Naive thymus-derived CD4-positive, alpha-beta T cell (primary cell): ENCODE data around the gene NUP50. TPM values are rescaled to one million over a fixed set of nuclear protein-coding genes. Genes with fewer than 3 reads are reported as not detected.

ENCODE experiments used
- ATAC-seq: fragments of 150-1000 bp; cut with Tn5 transposase; 2 replicates; pipeline ENCODE4 v1.10.0; 2021; ENCODE audit warnings: mild to moderate bottlenecking, moderate library complexity
- CTCF ChIA-PET: fragments of 350-600 bp; sonication (Branson Sonifier 250); formaldehyde crosslinking; loops from one replicate; lab custom pipeline; 2021; ENCODE audit warnings: antibody characterized with exemption; lab: Charles Lee
- POLR2A ChIA-PET: fragments of 350-600 bp; sonication (Branson Sonifier 250); formaldehyde crosslinking; loops from one replicate; lab custom pipeline; 2021; ENCODE audit warnings: antibody characterized with exemption, inconsistent platforms; lab: Charles Lee
- DNase-seq, 9 donors: peaks; one replicate each; pipeline versions ENCODE4 v3.0.0 to v3.0.0-alpha.2; 2020 to 2022; ENCODE audit warnings: mixed read lengths in 1 of 9
- H3K27ac ChIP-seq: one replicate; pipeline ENCODE4 v1.7.0; 2013; ENCODE audit warnings: mild to moderate bottlenecking, low read depth, low read length, moderate library complexity
- H3K27me3 ChIP-seq, 2 donors: one replicate each; pipeline ENCODE4 v1.7.0; 2013; ENCODE audit warnings: low read length in 2 of 2, mild to moderate bottlenecking in 2 of 2, moderate library complexity in 2 of 2; ENCODE audit not compliant: control insufficient read depth in 2 of 2, insufficient read depth in 2 of 2
- H3K36me3 ChIP-seq, 3 experiments: 1 replicate in 2 of 3; 2 replicates in 1 of 3; pipeline ENCODE4 v1.7.0; 2013; ENCODE audit warnings: low read length in 3 of 3, mild to moderate bottlenecking in 3 of 3, moderate library complexity in 1 of 3; ENCODE audit not compliant: insufficient read depth in 3 of 3, control insufficient read depth in 2 of 3
- H3K4me1 ChIP-seq, 2 donors: one replicate each; pipeline ENCODE4 v1.7.0; 2013; ENCODE audit warnings: low read length in 2 of 2, mild to moderate bottlenecking in 2 of 2, moderate library complexity in 1 of 2; ENCODE audit not compliant: control insufficient read depth in 2 of 2, insufficient read depth in 2 of 2
- H3K4me3 ChIP-seq: 2 replicates; pipeline ENCODE4 v1.7.0; 2013; ENCODE audit warnings: mild to moderate bottlenecking, low read length
- H3K9me3 ChIP-seq, 3 experiments: 1 replicate in 2 of 3; 2 replicates in 1 of 3; pipeline ENCODE4 v1.7.0; 2013; ENCODE audit warnings: low read length in 3 of 3; ENCODE audit not compliant: control insufficient read depth in 2 of 3
- H3K27ac Mint-ChIP-seq, 9 donors: one replicate each; pipeline ENCODE4 v1.8.0; 2020 to 2022; ENCODE audit warnings: mixed read lengths in 9 of 9, mild to moderate bottlenecking in 8 of 9, moderate library complexity in 5 of 9, inconsistent platforms in 2 of 9
- H3K27me3 Mint-ChIP-seq, 5 donors: one replicate each; pipeline ENCODE4 v1.8.0; 2021 to 2022; ENCODE audit warnings: mixed read lengths in 5 of 5, mild to moderate bottlenecking in 1 of 5
- H3K36me3 Mint-ChIP-seq, 5 donors: one replicate each; pipeline ENCODE4 v1.8.0; 2020 to 2022; ENCODE audit warnings: mixed read lengths in 5 of 5, mild to moderate bottlenecking in 3 of 5, inconsistent platforms in 1 of 5
- H3K4me1 Mint-ChIP-seq, 7 donors: one replicate each; pipeline ENCODE4 v1.8.0; 2020 to 2022; ENCODE audit warnings: mixed read lengths in 7 of 7, mild to moderate bottlenecking in 3 of 7, inconsistent platforms in 1 of 7
- H3K4me3 Mint-ChIP-seq, 10 donors: one replicate each; pipeline ENCODE4 v1.8.0; 2020 to 2022; ENCODE audit warnings: mild to moderate bottlenecking in 10 of 10, mixed read lengths in 10 of 10, moderate library complexity in 6 of 10, inconsistent platforms in 2 of 10
- H3K9me3 Mint-ChIP-seq, 11 donors: one replicate each; pipeline ENCODE4 v1.8.0; 2020 to 2022; ENCODE audit warnings: mixed read lengths in 11 of 11, mild to moderate bottlenecking in 4 of 11, inconsistent platforms in 1 of 11, moderate library complexity in 1 of 11
- intact Hi-C, 2 donors: fragments of 100-400 bp; cut with micrococcal nuclease; formaldehyde crosslinking; loops; one replicate each; pipeline ENCODE4 v1.15.1; 2023
- polyA plus RNA-seq, 2 donors: library from polyadenylated mRNA; unstranded; fragments of 300-500 nt; fragmentation: Illumina TruSeq; gene quantifications; one replicate each; pipeline ENCODE4 v1.2.3, GENCODE V29; 2021
- total RNA-seq, 6 experiments: library from RNA in 5 of 6; stranded (reverse) in 5 of 6; gene quantifications; 1 replicate in 5 of 6; 2 replicates in 1 of 6; pipeline ENCODE4 v1.2.3 and lab custom pipeline; 2021 to 2026

The NUP50 gene
- total and polyA plus RNA-seq, 7 experiments from 2014 or later, result 50.6 to 151 (median 113) TPM

- no peak overlapping the region for H3K4me3 Mint-ChIP-seq
- Histone ChIP-seq H3K27me3 (no peaks in the 10 kb centered on the region), H3K9me3 (no peaks in the 10 kb centered on the region), H3K4me3 (no peak overlapping the region), H3K27ac (no peak overlapping the region), H3K36me3 (no peaks in the 10 kb centered on the region), H3K4me1 (no peaks in the 10 kb centered on the region)
- ChIA-PET POLR2A (no interaction called here), CTCF (no interaction called here)
- no peak for DNase-seq
- peaks cover 0 to 22% (median 10%) of the 10 kb centered on the region in 5 donors for H3K36me3 Mint-ChIP-seq
- H3K4me1 Mint-ChIP-seq, result peaks cover 0 to 12% (median 0%) of the 10 kb centered on the region in 7 donors
- ATAC-seq, result no peak
- H3K27me3 Mint-ChIP-seq, result no peaks in the 10 kb centered on the region
- peaks cover 0 to 2% (median 0%) of the 10 kb centered on the region in 11 donors for H3K9me3 Mint-ChIP-seq
- H3K27ac Mint-ChIP-seq, result no peak overlapping the region
- intact Hi-C loops, result no loop called here
These were observed 21.3 kb upstream of the NUP50 start for GRCh38 chr22:45142376-45142775.

DNA sequence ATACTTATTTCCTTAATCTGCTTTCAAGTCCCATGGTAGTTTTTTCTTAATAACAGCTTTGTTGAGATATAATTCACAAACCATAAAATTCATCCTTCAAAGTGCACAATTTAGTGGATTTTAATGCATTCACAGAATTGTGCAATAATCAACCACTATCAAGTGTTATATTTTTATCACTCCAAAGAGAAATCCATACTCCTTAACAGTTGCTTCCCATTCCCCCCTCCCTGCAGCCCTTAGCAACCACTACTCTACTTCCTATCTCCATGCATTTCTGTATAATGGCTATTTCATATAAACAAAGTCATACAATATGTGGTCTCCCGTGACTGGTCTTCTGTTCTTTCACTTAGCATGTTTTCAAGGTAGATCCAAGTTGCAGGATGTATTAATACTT, 18.8 kb upstream of the NUP50 start:
- Mint-ChIP-seq H3K36me3 (peaks cover 0 to 13% (median 5%) of the 10 kb centered on the region in 5 donors), H3K9me3 (peaks cover 0 to 2% (median 0%) of the 10 kb centered on the region in 11 donors), H3K27ac (no peak overlapping the region), H3K4me1 (peaks cover 0 to 12% (median 0%) of the 10 kb centered on the region in 7 donors), H3K27me3 (no peaks in the 10 kb centered on the region), H3K4me3 (no peak overlapping the region)
- no peak for ATAC-seq
- intact Hi-C loops, result no loop called here
- Histone ChIP-seq H3K9me3 (no peaks in the 10 kb centered on the region), H3K27me3 (no peaks in the 10 kb centered on the region), H3K36me3 (no peaks in the 10 kb centered on the region), H3K4me1 (no peaks in the 10 kb centered on the region), H3K4me3 (no peak overlapping the region), H3K27ac (no peak overlapping the region)
- DNase-seq, result no peak
- CTCF ChIA-PET, result no interaction called here
- POLR2A ChIA-PET, result no interaction called here

GRCh38 chr22:45149671-45150070, 14.1 kb upstream of the NUP50 start:
- Mint-ChIP-seq H3K4me3 (no peak overlapping the region), H3K27me3 (no peaks in the 10 kb centered on the region), H3K27ac (no peak overlapping the region), H3K4me1 (peaks cover 5 to 16% (median 8%) of the 10 kb centered on the region in 7 donors), H3K9me3 (no peaks in the 10 kb centered on the region), H3K36me3 (peaks cover 7 to 32% (median 14%) of the 10 kb centered on the region in 5 donors)
- Histone ChIP-seq H3K9me3 (no peaks in the 10 kb centered on the region), H3K4me1 (no peaks in the 10 kb centered on the region), H3K36me3 (no peaks in the 10 kb centered on the region), H3K27ac (no peak overlapping the region), H3K4me3 (no peak overlapping the region), H3K27me3 (no peaks in the 10 kb centered on the region)
- POLR2A ChIA-PET, result no interaction called here
- ATAC-seq, result no peak
- intact Hi-C loops, result no loop called here
- CTCF ChIA-PET, result interaction anchor here (0.6 kb wide), 1 partner anchor 23 kb away, joined by 3 read pairs; no protein-coding TSS in a partner anchor
- DNase-seq, result no peak

- CTCF ChIA-PET, result no interaction called here
- H3K27me3 Mint-ChIP-seq, result no peaks in the 10 kb centered on the region
- H3K4me1 Mint-ChIP-seq, result peaks cover 5 to 16% (median 8%) of the 10 kb centered on the region in 7 donors
These were observed 13.6 kb upstream of the NUP50 start for GRCh38 chr22:45150139-45150538.

DNA sequence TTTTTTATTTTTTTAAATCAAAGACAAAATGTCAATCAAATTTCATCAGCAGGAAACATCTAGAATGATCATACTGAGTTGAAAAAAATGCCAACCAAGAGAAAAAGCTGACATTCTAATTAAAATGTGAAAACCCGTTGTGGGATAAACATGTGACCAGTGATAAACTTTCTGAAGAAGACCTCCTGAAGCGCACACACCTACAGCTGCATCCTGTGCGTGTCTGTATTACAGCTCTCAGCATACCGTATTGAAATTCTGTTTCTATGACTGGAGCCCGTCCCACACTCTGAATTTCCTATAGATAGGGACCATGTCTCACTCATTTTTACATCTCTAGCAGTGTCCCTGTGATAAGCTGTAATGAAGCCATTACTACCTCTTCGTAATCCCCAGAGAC, 12.2 kb upstream of the NUP50 start:
- POLR2A ChIA-PET, result interaction anchor here (0.7 kb wide), 1 partner anchor 104 kb away, joined by 7 read pairs; no protein-coding TSS in a partner anchor
- no peak overlapping the region for H3K27ac ChIP-seq
- CTCF ChIA-PET, result no interaction called here
- H3K27me3 ChIP-seq, result no peaks in the 10 kb centered on the region
- H3K9me3 ChIP-seq, result no peaks in the 10 kb centered on the region
- no peaks in the 10 kb centered on the region for H3K9me3 Mint-ChIP-seq
- H3K4me3 ChIP-seq, result no peak overlapping the region
- no peak overlapping the region for H3K4me3 Mint-ChIP-seq
- no peaks in the 10 kb centered on the region for H3K4me1 ChIP-seq
- no peak overlapping the region for H3K27ac Mint-ChIP-seq
- DNase-seq (no peak), ATAC-seq (no peak)
- H3K36me3 Mint-ChIP-seq, result peaks cover 7 to 33% (median 19%) of the 10 kb centered on the region in 5 donors
- H3K36me3 ChIP-seq, result peaks cover 0 to 4% (median 0%) of the 10 kb centered on the region in 3 experiments
- peaks cover 5 to 16% (median 8%) of the 10 kb centered on the region in 7 donors for H3K4me1 Mint-ChIP-seq
- intact Hi-C loops, result no loop called here
- H3K27me3 Mint-ChIP-seq, result no peaks in the 10 kb centered on the region

More at GRCh38 chr22:45150139-45150538, 13.6 kb upstream of the NUP50 start:
- H3K4me3 ChIP-seq, result no peak overlapping the region
- intact Hi-C loops, result no loop called here
- POLR2A ChIA-PET, result no interaction called here
- H3K9me3 Mint-ChIP-seq, result no peaks in the 10 kb centered on the region
- no peaks in the 10 kb centered on the region for H3K9me3 ChIP-seq
- H3K27ac ChIP-seq, result no peak overlapping the region
- H3K27me3 ChIP-seq, result no peaks in the 10 kb centered on the region
- no peak for ATAC-seq
- peaks cover 7 to 33% (median 18%) of the 10 kb centered on the region in 5 donors for H3K36me3 Mint-ChIP-seq
- peaks cover 0 to 1% (median 0%) of the 10 kb centered on the region in 3 experiments for H3K36me3 ChIP-seq
- H3K4me3 Mint-ChIP-seq, result no peak overlapping the region
- no peaks in the 10 kb centered on the region for H3K4me1 ChIP-seq
- no peak overlapping the region for H3K27ac Mint-ChIP-seq
- DNase-seq, result no peak

DNA sequence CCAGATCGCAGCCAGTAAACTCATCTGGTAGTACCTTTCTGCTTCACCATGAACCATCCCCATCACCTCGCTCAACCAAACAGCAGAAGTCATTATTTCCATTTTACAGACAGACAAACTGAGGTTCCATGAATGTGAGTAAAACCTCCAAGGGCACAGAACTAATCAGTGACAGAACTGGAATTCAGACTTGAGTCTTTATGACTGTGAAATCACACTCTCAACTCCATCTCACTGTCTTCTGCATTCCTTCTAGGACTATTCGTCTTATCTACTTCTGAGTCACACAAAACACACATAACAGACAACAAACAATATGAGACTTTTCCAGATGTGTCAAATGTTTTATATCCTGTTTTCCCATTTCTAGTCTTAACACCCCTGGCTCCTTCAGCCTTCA, 9.3 kb upstream of the NUP50 start:
- H3K27ac ChIP-seq, result no peak overlapping the region
- peaks cover 0 to 18% (median 0%) of the 10 kb centered on the region in 3 experiments for H3K36me3 ChIP-seq
- H3K9me3 ChIP-seq, result no peaks in the 10 kb centered on the region
- no peak overlapping the region for H3K4me3 ChIP-seq
- no peaks in the 10 kb centered on the region for H3K4me1 ChIP-seq
- Mint-ChIP-seq H3K4me3 (no peak overlapping the region), H3K27me3 (no peaks in the 10 kb centered on the region), H3K27ac (peak overlapping the region in 1 of 9 donors; percentile 49), H3K36me3 (peaks cover 11 to 40% (median 28%) of the 10 kb centered on the region in 5 donors), H3K4me1 (peaks cover 5 to 17% (median 8%) of the 10 kb centered on the region in 7 donors), H3K9me3 (no peaks in the 10 kb centered on the region)
- CTCF ChIA-PET, result no interaction called here
- intact Hi-C loops, result no loop called here
- DNase-seq (no peak), ATAC-seq (no peak)
- H3K27me3 ChIP-seq, result no peaks in the 10 kb centered on the region
- POLR2A ChIA-PET, result interaction anchor here (0.6 to 1.1 kb wide), 2 partner anchors 9 to 44 kb away, joined by 3 read pairs; partner anchors contain the start of gene NUP50
